Breast epithelium (tissue), 3 donors: ENCODE data around the gene MAST4.

Experiments used
- CTCF ChIP-seq, 3 donors: fragments of 450-650 bp; IDR thresholded peaks; one replicate each; pipeline ENCODE4 v1.5.1; 2016 to 2017; ENCODE audit warnings: antibody characterized with exemption in 3 of 3, mild to moderate bottlenecking in 3 of 3, moderate library complexity in 3 of 3
- POLR2A ChIP-seq: fragments of 450-650 bp; IDR thresholded peaks from one replicate; pipeline ENCODE4 v1.6.1; 2016; ENCODE audit warnings: antibody characterized with exemption, mild to moderate bottlenecking, moderate library complexity

GRCh38 chr5:67090040-67090439 is 493.8 kb downstream of the MAST4 start:
- TF ChIP-seq CTCF (IDR thresholded peaks at IDR 0.05) (no peak), POLR2A (no peak)
